ENCODE data around the gene CBLL1. TPM values are rescaled to one million over a fixed set of nuclear protein-coding genes. Genes with fewer than 3 reads are reported as not detected.
A peak's percentile ranks its signal among the peaks of the same experiment; 100 is the strongest.

Gene CBLL1
- total RNA-seq, 1 donor from 2014 or later = 35.6 TPM

DNA sequence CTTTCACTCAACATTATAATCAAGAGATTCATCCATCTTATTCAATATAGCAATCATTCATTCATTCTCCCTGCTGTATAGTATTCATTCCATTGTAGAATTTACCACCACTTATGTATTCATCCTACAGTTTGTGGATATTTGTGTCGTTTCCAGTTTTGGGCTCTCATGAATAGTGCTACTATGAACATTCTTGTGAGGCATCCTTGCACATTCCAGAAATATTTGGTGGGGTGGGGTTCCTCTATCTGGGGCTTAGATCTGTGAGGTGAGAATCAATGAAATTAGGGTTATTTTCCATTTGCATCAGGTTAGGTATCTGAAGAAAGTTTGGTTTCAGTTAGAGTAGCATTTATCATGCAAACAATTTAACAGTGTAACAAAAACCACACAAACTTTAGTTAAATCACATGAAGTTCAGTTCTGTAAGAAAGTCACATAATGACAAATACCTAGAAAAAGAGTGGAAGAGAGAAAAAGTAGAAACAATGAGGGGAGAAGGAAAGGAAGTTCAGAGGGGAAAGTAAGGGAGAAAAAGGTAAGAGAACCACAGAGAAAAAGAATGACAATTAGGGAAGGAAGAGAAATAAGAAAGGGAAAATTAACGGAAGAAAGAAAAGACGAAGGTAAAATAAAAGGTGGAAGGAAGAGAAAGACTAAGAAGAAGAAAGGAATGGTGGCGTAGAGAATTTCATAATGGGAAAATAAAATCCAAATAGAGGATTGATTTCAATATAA lies 25.3 kb upstream of the CBLL1 start:
- H3K4me1 Mint-ChIP-seq (ENCODE audit: low read depth, unreplicated experiment) = no peaks in the 10 kb centered on the region
- H3K27ac Mint-ChIP-seq (ENCODE audit: unreplicated experiment) = no peak overlapping the region
- H3K27me3 Mint-ChIP-seq (ENCODE audit: unreplicated experiment) = no peaks in the 10 kb centered on the region
- TF ChIP-seq, protein P1, sequence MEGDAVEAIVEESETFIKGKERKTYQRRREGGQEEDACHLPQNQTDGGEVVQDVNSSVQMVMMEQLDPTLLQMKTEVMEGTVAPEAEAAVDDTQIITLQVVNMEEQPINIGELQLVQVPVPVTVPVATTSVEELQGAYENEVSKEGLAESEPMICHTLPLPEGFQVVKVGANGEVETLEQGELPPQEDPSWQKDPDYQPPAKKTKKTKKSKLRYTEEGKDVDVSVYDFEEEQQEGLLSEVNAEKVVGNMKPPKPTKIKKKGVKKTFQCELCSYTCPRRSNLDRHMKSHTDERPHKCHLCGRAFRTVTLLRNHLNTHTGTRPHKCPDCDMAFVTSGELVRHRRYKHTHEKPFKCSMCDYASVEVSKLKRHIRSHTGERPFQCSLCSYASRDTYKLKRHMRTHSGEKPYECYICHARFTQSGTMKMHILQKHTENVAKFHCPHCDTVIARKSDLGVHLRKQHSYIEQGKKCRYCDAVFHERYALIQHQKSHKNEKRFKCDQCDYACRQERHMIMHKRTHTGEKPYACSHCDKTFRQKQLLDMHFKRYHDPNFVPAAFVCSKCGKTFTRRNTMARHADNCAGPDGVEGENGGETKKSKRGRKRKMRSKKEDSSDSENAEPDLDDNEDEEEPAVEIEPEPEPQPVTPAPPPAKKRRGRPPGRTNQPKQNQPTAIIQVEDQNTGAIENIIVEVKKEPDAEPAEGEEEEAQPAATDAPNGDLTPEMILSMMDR (IDR thresholded peaks at IDR 0.05; ENCODE audit: partially characterized antibody, unreplicated experiment) = no peak
- no peaks in the 10 kb centered on the region for H3K36me3 Mint-ChIP-seq (ENCODE audit: unreplicated experiment)
- no peak overlapping the region for H3K4me3 Mint-ChIP-seq (ENCODE audit: unreplicated experiment)
- H3K9me3 Mint-ChIP-seq (ENCODE audit: unreplicated experiment) = no peaks in the 10 kb centered on the region
- DNase-seq = no peak

- Mint-ChIP-seq H3K27ac (ENCODE audit: unreplicated experiment) (no peak overlapping the region), H3K36me3 (ENCODE audit: unreplicated experiment) (no peaks in the 10 kb centered on the region), H3K4me3 (ENCODE audit: unreplicated experiment) (no peak overlapping the region), H3K4me1 (ENCODE audit: low read depth, unreplicated experiment) (no peaks in the 10 kb centered on the region), H3K9me3 (ENCODE audit: unreplicated experiment) (no peaks in the 10 kb centered on the region), H3K27me3 (ENCODE audit: unreplicated experiment) (no peaks in the 10 kb centered on the region)
- TF ChIP-seq, protein P1 (IDR thresholded peaks at IDR 0.05; ENCODE audit: partially characterized antibody, unreplicated experiment) = no peak
- DNase-seq = no peak
Measured at GRCh38 chr7:107721286-107721685, 22.7 kb upstream of the CBLL1 start.

DNA sequence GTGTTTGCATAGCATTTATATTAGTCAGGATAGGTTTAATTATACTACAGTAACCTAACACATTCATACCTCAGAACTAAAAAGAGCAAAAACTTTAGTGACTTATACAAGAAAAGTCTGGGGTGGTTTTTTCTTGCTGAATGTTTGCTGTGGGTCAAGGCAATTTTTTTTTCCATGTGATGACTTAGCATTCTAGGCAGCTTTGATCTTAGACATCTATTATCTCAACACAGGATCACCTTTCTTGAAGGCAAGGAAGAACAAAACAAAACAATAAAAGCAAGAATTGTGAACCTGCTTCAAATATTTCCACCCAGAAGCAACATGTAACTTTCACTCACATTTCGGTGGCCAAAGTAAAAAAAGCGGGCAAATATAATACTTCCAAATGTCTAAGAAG lies 20.7 kb upstream of the CBLL1 start:
- Mint-ChIP-seq H3K36me3 (ENCODE audit: unreplicated experiment) (no peaks in the 10 kb centered on the region), H3K4me3 (ENCODE audit: unreplicated experiment) (no peak overlapping the region), H3K27ac (ENCODE audit: unreplicated experiment) (no peak overlapping the region), H3K4me1 (ENCODE audit: low read depth, unreplicated experiment) (no peaks in the 10 kb centered on the region), H3K27me3 (ENCODE audit: unreplicated experiment) (no peaks in the 10 kb centered on the region), H3K9me3 (ENCODE audit: unreplicated experiment) (peaks cover 2% of the 10 kb centered on the region)
- DNase-seq = no peak
- TF ChIP-seq, protein P1 (IDR thresholded peaks at IDR 0.05; ENCODE audit: partially characterized antibody, unreplicated experiment) = no peak

- TF ChIP-seq, protein P1 (IDR thresholded peaks at IDR 0.05; ENCODE audit: partially characterized antibody, unreplicated experiment) = peak; percentile 89
- H3K4me1 Mint-ChIP-seq (ENCODE audit: low read depth, unreplicated experiment) = no peaks in the 10 kb centered on the region
- H3K9me3 Mint-ChIP-seq (ENCODE audit: unreplicated experiment) = peaks cover 2% of the 10 kb centered on the region
- H3K4me3 Mint-ChIP-seq (ENCODE audit: unreplicated experiment) = no peak overlapping the region
- H3K27ac Mint-ChIP-seq (ENCODE audit: unreplicated experiment) = no peak overlapping the region
- no peaks in the 10 kb centered on the region for H3K27me3 Mint-ChIP-seq (ENCODE audit: unreplicated experiment)
- no peak for DNase-seq
- H3K36me3 Mint-ChIP-seq (ENCODE audit: unreplicated experiment) = no peaks in the 10 kb centered on the region
Measured at GRCh38 chr7:107725138-107725740, 18.7 kb upstream of the CBLL1 start.

All from glutamatergic neuron (in vitro differentiated cells).